Stimulated activated naive CD8-positive, alpha-beta T cell treated with anti-CD3 and anti-CD28 coated beads, Interleukin-15, Interleukin-2, amounts not matched to agents 100 U/mL and 50 U/mL, for 24 hours (primary cell): ENCODE data around the gene MAN2A2.
"Not testable (repeated sequence)": the region's sequence is repeated elsewhere in the genome, so short reads cannot be mapped to it uniquely, and the experiment has no call there.

Experiments
- ATAC-seq: fragments of 150-1000 bp; cut with Tn5 transposase; one replicate; pipeline ENCODE4 v1.10.0; 2021
- DNase-seq: peaks from one replicate; pipeline ENCODE4 v3.0.0; 2021

MAN2A2 gene

GRCh38 chr15:90884719-90885431, 18.2 kb upstream of the MAN2A2 start:
- no peak for DNase-seq
- ATAC-seq: peak; percentile 5

DNA sequence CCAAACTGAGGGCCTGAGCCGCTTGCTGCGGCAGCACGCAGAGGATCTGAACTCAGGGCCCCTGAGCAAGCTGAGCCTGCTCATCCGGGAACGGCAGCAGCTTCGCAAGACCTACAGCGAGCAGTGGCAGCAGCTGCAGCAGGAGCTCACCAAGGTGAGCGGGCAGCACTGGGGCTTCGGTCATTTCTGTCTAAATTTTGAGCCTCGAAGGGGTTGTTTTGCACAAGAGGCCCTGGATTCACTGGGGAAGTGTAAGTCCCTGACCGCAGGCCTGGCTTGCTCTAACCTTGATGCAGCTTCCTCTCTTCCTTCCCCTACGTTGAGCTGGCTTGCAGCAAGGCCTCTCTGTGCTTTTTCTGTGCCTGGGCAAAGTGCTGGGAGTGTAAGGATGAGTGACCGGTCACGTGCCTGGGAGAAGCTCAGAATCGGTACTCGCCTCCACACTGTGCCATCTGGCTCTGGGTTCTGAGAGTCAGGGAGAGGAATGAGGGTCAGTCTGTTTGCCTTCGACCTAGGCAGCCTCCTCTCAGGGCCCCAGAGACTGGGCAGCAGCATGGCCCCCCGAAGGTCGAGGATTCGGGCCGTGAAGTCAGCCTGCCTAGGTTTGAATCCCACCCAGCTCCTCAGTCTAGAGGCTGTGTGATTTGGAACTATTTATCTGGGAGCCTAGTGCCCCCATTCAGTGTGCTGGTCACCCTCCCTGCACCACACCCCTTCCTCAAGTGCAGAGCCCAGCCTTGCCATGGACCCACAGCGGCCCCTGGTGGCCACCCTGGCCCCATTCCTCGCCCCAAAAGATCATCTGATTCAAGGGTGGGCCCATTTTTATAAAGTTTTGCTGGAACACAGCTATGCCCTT, 17.4 kb upstream of the MAN2A2 start:
- peak; percentile 91 for DNase-seq
- ATAC-seq: peak; percentile 65

GRCh38 chr15:90886291-90886614, 16.8 kb upstream of the MAN2A2 start:
- no peak for ATAC-seq
- no peak for DNase-seq

DNA sequence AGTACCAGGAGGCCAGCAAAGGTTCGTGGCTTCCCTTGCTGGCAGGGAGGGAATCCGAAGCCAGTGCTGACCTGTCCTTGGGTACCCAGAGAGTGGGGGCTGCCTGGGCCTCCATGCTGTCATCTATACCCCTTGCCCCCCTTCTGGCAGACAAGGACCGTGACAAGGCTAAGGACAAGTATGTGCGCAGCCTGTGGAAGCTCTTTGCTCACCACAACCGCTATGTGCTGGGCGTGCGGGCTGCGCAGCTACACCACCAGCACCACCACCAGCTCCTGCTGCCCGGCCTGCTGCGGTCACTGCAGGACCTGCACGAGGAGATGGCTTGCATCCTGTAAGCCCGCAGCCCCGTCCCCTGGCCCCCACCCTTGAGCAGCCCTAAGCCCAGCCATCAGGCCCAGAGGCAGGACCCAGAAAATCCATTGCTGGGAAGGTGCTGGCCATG, 16.0 kb upstream of the MAN2A2 start:
- no peak for DNase-seq
- no peak for ATAC-seq

- DNase-seq (no peak), ATAC-seq (no peak)
These were observed 13.8 kb upstream of the MAN2A2 start for GRCh38 chr15:90889313-90889730.

- DNase-seq: no peak
- no peak for ATAC-seq
These were observed 13.2 kb upstream of the MAN2A2 start for GRCh38 chr15:90889736-90890456.

GRCh38 chr15:90890839-90891238, 12.3 kb upstream of the MAN2A2 start:
- no peak for ATAC-seq
- no peak for DNase-seq

GRCh38 chr15:90891346-90891949, 11.7 kb upstream of the MAN2A2 start:
- DNase-seq (no peak), ATAC-seq (no peak)

DNA sequence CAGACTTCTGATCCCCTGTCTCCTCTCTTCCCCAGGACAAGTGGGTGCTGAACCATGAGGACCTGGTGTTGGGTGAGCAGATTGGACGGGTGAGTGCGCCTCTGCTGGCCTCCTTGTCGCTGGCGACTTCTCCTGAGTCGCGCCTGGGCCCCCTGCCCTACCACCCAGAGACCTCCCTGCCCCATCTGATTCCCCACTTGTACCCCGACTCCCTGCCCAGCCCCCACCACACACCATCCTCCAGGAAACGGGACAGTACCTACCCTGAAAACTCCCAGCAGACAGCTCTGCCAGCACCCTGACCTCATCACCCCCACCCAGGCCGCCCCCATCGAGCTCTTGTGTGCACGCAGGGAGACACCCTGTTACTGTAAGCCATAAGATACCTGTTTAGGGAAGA, 11.1 kb upstream of the MAN2A2 start:
- ATAC-seq: no peak
- no peak for DNase-seq

DNA sequence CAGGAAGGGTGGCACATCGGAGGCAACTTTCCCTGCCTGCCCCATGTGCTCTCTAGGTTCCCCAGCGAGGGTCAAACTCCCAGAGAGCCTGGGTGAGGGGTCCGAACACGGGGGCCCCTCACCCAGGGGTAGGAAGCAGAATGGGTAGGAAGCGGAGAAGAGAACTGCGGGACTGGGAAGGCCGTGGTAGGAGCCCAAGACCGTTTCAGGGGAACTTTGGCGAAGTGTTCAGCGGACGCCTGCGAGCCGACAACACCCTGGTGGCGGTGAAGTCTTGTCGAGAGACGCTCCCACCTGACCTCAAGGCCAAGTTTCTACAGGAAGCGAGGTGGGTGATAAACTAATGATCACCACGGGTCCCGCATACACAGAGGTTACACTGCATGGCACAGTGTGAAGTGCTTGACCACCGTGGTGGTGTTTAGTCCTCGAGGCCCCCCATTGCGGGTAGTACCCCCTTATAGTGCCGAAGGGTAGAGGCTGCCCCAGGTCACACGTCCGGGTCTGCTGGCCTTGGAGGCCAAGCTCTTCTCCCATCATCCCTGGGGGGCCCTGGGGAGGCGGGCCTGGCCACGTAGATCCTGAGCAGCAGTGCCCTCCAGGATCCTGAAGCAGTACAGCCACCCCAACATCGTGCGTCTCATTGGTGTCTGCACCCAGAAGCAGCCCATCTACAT, 10.5 kb upstream of the MAN2A2 start:
- DNase-seq: no peak
- no peak for ATAC-seq

- peak; percentile 53 for DNase-seq
- ATAC-seq: peak; percentile 59
These were observed 9.7 kb upstream of the MAN2A2 start for GRCh38 chr15:90893175-90894090.

GRCh38 chr15:90895571-90896117, 7.5 kb upstream of the MAN2A2 start:
- ATAC-seq (peak; percentile 30), DNase-seq (no peak)

GRCh38 chr15:90897131-90897655, 5.9 kb upstream of the MAN2A2 start:
- ATAC-seq, DNase-seq: not testable (repeated sequence)

- no peak for ATAC-seq
- DNase-seq: no peak
These were observed 1.7 kb upstream of the MAN2A2 start for GRCh38 chr15:90901175-90902039.

DNA sequence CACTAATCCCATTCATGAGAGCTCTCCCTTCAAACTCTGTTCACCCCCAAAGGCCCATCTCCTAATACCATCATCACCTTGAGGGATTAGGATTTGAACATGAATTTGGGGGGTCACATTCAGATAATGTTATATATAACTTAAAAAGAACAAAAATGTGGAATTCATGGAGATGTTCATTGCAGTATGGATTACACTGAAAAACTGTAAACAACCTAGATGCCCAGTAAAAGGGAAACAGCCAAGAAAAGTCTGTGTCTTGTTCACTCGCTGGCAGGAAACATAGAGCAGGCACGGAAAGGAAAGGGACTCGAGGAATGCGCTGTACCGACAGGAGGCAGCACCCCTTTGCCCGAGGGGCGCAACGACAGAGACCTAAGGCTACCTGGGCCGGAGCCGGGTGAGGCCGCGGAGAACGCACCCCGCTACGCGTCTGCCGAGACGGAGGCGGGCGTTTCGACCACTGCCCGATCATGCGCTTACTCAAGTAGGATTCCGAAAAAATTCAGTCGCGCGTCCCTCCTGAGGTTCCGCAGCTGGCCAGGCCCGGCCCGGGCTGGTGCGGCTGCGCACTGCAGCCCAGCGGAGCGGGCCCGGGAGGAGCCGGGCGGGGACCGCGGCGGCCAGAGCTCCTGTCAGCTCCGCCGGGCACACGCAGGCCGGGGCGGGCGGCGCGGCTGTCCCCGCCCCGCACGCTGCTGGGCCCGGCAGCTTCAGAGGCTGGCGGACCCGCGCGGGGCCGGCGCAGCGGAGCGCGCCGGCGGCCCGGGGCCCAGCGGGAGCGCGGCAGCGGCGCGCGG, 862 bp upstream of the MAN2A2 start:
- ATAC-seq: peak; percentile 85
- DNase-seq: peak; percentile 76

DNA sequence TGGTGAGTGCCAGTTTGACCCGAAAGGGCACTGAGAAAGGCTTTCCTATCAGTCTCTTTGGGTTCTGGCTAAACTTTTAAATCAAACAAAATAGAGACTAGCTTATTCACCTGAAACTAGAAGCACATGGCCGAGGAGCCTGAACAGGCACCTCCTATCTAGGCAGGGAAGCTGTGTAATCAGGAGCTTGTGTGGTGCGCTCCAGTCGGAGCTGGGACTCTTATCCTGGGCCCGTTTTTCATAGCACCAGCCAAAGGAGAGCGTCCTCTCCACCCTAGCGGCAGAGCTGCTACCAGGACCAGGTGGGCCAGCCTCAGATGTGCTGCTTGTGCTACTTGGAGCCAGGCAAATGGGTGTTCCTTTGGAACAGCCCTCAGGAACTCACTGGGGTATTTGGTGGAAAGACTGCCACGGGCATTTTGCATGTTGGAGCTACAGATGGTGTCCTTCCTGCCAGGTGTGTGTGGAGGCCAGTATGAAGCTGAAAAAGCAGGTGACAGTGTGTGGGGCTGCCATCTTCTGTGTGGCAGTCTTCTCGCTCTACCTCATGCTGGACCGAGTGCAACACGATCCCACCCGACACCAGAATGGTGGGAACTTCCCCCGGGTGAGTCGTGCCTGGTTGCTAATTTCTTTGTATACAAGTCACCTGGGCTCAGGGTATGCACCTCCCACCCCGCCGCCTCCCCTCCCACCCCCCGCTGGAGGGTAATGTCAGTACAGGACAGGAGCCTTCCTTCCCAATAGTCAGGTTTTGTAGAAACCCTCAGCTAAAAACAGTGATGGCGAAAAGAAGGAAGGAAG, 833 bp downstream of the MAN2A2 start:
- DNase-seq (peak; percentile 33), ATAC-seq (no peak)

GRCh38 chr15:90904746-90905145, 1.6 kb downstream of the MAN2A2 start:
- no peak for DNase-seq
- ATAC-seq: no peak
